ENCODE measurements around the gene CSNK1E.

Gene CSNK1E

DNA sequence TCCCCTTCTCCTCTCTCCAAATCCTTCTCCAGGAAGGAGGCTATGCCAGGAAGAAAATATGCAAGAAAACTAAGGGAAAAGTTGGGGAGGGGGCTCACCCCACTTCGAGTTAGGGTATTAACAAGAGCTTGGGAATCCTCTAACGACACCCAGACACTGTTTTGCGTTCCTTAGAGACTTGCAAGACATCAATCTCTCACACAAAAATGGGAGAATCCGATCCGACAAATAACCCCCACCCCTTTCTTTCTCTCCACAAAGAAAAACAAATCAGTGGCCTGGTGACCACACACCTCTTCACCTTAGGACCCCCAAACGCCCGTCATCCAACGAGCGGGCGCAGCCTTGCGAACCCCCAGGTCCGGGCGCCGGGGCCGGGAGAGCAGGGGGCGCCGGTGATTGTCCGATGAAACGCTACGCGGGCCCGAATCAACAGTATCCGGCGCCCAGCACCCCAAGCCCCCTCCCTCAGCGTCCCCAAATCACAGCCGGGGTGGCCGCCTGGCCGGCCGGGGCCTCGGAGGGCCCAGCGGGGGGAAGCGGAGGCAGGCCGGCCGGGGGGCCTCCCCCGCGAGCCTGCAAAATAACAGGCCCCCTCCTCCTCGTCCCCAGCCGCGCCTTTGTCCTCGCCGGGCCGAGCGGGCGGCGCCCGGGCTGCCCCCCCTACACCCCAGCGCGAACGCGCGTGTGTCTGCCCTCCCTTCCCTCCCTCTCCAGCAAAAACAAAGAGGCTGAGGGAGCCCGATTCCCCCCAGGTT, 690 bp downstream of the CSNK1E start:
- TF ChIP-seq, protein P1, sequence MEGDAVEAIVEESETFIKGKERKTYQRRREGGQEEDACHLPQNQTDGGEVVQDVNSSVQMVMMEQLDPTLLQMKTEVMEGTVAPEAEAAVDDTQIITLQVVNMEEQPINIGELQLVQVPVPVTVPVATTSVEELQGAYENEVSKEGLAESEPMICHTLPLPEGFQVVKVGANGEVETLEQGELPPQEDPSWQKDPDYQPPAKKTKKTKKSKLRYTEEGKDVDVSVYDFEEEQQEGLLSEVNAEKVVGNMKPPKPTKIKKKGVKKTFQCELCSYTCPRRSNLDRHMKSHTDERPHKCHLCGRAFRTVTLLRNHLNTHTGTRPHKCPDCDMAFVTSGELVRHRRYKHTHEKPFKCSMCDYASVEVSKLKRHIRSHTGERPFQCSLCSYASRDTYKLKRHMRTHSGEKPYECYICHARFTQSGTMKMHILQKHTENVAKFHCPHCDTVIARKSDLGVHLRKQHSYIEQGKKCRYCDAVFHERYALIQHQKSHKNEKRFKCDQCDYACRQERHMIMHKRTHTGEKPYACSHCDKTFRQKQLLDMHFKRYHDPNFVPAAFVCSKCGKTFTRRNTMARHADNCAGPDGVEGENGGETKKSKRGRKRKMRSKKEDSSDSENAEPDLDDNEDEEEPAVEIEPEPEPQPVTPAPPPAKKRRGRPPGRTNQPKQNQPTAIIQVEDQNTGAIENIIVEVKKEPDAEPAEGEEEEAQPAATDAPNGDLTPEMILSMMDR (IDR thresholded peaks at IDR 0.05), result no peak

DNA sequence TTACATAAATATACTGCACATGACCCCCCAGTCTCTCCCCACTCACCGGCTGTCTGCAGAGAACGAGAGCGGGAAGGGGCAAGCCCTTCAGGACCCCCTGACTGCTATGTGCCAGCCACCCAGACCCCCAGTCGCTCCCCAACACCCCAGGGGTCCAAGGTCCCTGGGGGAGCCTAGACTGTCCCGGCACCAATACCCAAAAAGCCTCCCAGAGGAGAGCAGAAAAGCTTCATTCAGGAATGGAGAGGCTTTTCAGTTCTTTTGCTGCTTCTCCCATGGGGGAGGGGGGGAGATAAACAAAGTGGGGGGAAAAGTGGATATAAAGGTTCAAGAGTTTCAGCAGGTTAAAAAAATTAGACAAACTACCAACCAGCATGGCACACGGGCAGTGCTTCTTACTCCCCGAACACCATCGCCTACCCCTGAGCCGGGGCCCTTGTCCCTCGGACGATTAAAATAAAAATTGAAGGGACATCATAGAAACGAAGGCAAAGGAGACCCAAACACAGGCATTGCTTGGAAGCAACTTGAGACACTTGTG, 1.3 kb downstream of the CSNK1E start:
- TF ChIP-seq, protein P1 (IDR thresholded peaks at IDR 0.05), result no peak

DNA sequence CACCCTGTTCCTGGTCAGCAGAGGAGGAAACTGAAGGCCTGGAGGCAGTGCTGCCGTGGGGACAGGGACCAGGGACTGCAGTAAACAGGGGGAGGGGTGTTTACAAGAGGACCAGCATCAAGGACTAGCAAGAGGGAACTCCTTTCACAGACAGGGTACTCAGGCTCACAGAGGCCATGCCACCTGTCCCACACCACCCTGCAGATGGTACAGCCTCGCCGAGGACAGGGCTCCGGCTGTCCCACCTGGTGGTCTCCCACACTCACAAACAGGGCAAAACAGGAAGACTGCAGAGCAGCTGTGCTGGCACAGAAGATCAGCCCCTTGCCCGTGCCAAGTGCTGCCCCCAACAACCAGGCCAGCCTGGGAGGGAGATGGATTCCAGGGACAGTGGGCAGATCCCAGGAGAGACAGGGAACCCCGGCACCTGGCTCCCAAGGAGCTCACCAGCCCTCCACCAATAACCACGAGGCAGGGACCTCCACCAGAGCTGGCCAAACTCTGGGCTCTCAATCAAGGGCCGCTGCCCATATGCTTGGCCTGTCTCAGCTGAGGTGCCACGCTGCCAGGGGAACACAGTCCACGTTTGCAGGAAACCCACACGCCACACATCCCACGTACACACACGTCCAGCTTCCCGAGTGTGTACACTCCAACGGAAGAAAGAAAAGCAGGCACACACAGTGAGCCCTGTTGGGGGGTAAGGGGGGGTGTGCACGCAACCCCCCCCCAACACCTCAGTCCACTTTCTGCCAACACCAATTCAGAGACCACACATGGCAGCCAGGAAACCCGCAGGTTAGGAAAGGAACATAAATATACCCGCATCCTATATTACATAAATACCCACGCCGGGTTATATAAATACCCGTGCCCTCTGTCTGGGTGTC, 2.1 kb downstream of the CSNK1E start:
- TF ChIP-seq, protein P1 (IDR thresholded peaks at IDR 0.05), result no peak

DNA sequence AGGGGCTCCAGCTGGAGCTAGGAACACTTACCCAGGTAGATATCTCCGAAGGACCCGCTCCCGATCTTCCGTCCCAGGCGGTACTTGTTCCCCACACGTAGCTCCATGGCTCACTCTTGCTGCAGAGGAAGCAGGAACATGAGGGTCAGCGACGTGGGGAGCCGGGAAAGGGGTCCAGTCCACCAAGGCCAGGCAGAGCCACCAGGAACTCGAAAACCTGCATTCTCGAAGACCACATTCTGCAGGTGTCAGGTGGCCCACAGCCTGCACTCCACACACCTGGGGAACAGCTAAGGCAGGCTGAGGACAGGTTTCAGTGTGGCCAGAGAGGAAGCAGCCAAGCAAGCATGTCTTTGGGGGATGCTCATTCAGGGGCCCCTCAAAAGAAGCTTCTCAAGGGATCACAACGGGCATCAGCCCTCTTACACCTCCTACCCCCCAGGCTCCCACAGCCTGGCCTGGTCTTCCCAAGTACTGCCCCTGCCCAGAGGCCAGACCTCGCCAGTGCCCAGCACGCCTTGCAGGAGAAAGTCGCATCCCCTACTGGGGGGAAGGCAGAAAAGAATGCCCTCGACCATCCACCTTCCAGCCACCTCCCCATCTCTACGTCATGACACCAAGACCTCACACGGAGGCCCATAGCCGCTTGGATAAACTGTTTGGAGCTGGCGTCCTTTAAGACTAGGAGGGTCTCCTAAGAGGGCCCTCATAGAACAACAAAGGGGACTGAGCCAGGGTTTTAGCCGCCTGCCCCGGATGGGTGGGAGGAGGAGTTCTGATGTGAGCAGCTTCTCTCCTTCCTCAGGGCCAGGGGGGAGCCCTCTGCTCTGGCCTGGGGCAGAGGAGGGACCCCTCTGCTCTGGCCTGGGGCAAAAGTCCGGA, 2.9 kb downstream of the CSNK1E start:
- TF ChIP-seq, protein P1 (IDR thresholded peaks at IDR 0.05), result no peak

DNA sequence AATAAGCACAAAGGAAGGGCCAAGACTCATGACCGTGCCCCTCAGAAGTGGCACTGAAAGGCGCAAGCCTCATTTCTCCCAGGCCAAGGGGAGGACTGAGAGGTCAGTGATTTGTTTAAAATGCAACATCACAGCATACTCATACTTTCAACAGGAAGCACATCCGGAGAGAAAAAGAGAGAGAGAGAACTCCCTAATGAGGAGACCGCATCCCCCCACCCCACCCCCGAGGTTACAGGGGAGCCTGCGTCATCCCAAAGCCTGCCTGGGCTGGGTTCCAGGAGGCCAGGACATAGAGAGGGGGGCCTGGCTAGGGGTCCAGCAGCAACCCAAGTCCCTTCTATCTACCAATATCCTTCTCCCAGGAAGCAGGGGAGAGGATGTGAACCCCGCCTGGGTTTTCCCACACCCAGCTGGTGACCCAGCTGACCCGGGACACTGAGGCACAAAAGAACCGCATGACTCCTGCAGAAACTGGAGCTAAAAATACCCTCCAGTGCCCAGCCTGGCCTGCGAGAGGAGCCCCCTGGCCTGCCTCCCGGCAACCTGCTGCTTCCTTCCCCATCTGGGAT, 3.8 kb downstream of the CSNK1E start:
- TF ChIP-seq, protein P1 (IDR thresholded peaks at IDR 0.05), result no peak

DNA sequence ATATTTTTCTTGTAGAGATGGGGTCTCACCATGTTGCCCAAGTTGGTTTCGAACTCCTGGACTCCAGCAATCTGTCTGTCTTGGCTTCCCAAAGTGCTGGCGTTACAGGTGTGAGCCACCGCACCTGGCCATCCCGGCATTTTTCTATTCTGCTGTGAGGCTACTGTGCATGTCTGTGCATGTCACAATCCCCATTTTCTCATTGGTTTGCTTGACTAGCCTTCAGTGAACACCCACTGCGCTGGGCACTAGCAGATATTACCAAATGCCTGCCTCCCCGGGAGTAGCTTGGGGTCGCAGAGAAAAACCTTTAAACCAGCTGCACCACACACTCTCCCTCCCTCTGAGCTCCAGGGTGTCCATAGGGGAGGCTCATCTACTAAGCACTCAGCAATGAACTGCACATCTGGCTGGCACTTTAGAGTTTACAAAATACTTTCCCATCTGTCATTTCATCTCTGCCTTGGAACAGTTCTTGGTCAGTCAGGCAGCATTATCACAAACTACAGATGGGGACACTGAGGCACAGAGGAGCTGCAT, 4.9 kb downstream of the CSNK1E start:
- TF ChIP-seq, protein P1 (IDR thresholded peaks at IDR 0.05), result no peak
